CD4-positive, alpha-beta T cell (primary cell): Measurements from ENCODE around the gene ZC3H14. TPM values are rescaled to one million over a fixed set of nuclear protein-coding genes. Genes with fewer than 3 reads are reported as not detected.

Source experiments
- ATAC-seq: fragments of 200-7000 bp; cut with Tn5 transposase; one replicate; pipeline ENCODE4 v1.10.0; 2022; ENCODE audit warnings: mild to moderate bottlenecking; ENCODE audit not compliant: poor library complexity
- CTCF ChIA-PET: fragments of 350-600 bp; sonication (Branson Sonifier 250); formaldehyde crosslinking; loops from one replicate; lab custom pipeline; 2021; ENCODE audit warnings: antibody characterized with exemption, inconsistent platforms; lab: Charles Lee
- POLR2A ChIA-PET: fragments of 350-600 bp; sonication (Branson Sonifier 250); formaldehyde crosslinking; loops from one replicate; lab custom pipeline; 2021; ENCODE audit warnings: antibody characterized with exemption, inconsistent platforms; lab: Charles Lee
- DNase-seq, 14 experiments: peaks; one replicate each; pipeline ENCODE4 v3.0.0-alpha.2; 2013 to 2020; ENCODE audit warnings: mixed read lengths in 2 of 14
- H3K27ac ChIP-seq, 2 donors: one replicate each; pipeline versions ENCODE4 v1.5.1 to v1.7.0; 2013; ENCODE audit warnings: low read length in 2 of 2, low read depth in 1 of 2, mild to moderate bottlenecking in 1 of 2
- H3K27me3 ChIP-seq, 2 experiments: 1 replicate in 1 of 2; 2 replicates in 1 of 2; pipeline versions ENCODE4 v1.6.1 to v1.7.0; 2013; ENCODE audit warnings: low read length in 2 of 2, control low read depth in 1 of 2, mild to moderate bottlenecking in 1 of 2, moderate library complexity in 1 of 2; ENCODE audit not compliant: insufficient read depth in 2 of 2, control insufficient read depth in 1 of 2
- H3K36me3 ChIP-seq: one replicate; pipeline ENCODE4 v1.6.1; 2013; ENCODE audit warnings: low read length, control low read depth; ENCODE audit not compliant: insufficient read depth
- H3K4me1 ChIP-seq: one replicate; pipeline ENCODE4 v1.6.1; 2013; ENCODE audit warnings: low read length, control low read depth; ENCODE audit not compliant: insufficient read depth
- H3K4me3 ChIP-seq: one replicate; pipeline ENCODE4 v1.5.1; 2013; ENCODE audit warnings: mild to moderate bottlenecking, low read length, moderate library complexity
- H3K9me3 ChIP-seq, 2 experiments: 1 replicate in 1 of 2; 2 replicates in 1 of 2; pipeline versions ENCODE4 v1.6.1 to v1.7.0; 2013; ENCODE audit warnings: low read length in 2 of 2, mild to moderate bottlenecking in 2 of 2, control low read depth in 1 of 2, moderate library complexity in 1 of 2; ENCODE audit not compliant: control insufficient read depth in 1 of 2, insufficient read depth in 1 of 2
- H3K27ac Mint-ChIP-seq: one replicate; pipeline ENCODE4 v1.8.0; 2020; ENCODE audit warnings: mixed read lengths
- H3K27me3 Mint-ChIP-seq: one replicate; pipeline ENCODE4 v1.8.0; 2021; ENCODE audit warnings: mixed read lengths
- H3K36me3 Mint-ChIP-seq: one replicate; pipeline ENCODE4 v1.8.0; 2021; ENCODE audit warnings: low read depth, mixed read lengths
- H3K4me1 Mint-ChIP-seq: one replicate; pipeline ENCODE4 v1.8.0; 2021; ENCODE audit warnings: low read depth, mixed read lengths
- H3K4me3 Mint-ChIP-seq: one replicate; pipeline ENCODE4 v1.8.0; 2020; ENCODE audit warnings: mild to moderate bottlenecking, mixed read lengths
- H3K9me3 Mint-ChIP-seq: one replicate; pipeline ENCODE4 v1.8.0; 2020; ENCODE audit warnings: mixed read lengths
- CTCF ChIP-seq: fragments of 200-600 bp; IDR thresholded peaks from one replicate; pipeline ENCODE4 v1.8.0; 2022; ENCODE audit warnings: antibody characterized with exemption, mild to moderate bottlenecking
- intact Hi-C, 2 experiments: fragments of 100-400 bp; cut with DNase I in 1 of 2; cut with micrococcal nuclease in 1 of 2; formaldehyde crosslinking; loops; one replicate each; pipeline versions ENCODE4 v1.15.1 to v1.9.0; 2023 to 2025; cut with DNase I, micrococcal nuclease
- total RNA-seq, 174 experiments: library from RNA in 2 of 174; stranded (reverse) in 2 of 174; gene quantifications; one replicate each; pipeline ENCODE4 v1.2.3 and lab custom pipeline; 2021 to 2026

ZC3H14 gene
- total RNA-seq, 2 experiments from 2014 or later: 36.5 to 40.2 TPM

DNA sequence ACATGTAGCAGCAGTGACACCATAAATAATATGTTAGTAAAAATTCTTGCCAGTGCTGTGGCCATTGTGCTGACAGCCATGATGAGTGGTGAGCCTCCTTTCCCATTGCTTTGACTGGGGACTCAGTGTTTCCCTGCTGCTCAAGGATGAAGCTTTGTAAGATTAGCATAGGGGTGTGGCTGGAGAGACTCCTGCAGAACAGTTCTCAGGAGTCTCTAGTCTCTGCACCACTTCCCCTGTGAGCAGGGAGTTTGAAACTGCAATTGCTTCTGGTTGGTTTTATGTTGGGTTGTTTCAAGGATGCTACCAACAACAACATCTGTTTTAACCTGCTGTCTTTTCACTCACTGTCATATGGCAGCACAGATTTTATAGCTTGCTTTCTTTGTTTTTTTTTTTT lies 41.4 kb downstream of the ZC3H14 start:
- Mint-ChIP-seq H3K4me1 (peaks cover 17% of the 10 kb centered on the region), H3K27me3 (no peaks in the 10 kb centered on the region), H3K4me3 (no peak overlapping the region), H3K27ac (no peak overlapping the region), H3K9me3 (no peaks in the 10 kb centered on the region), H3K36me3 (peaks cover 96% of the 10 kb centered on the region)
- ATAC-seq (no peak), DNase-seq (no peak)
- ChIA-PET CTCF (no interaction called here), POLR2A (no interaction called here)
- TF ChIP-seq CTCF: no peak
- Histone ChIP-seq H3K4me3 (no peak overlapping the region), H3K9me3 (no peaks in the 10 kb centered on the region), H3K27me3 (no peaks in the 10 kb centered on the region), H3K4me1 (peaks cover 13% of the 10 kb centered on the region), H3K36me3 (peaks cover 67% of the 10 kb centered on the region), H3K27ac (no peak overlapping the region)
- intact Hi-C loops: no loop called here

- H3K27ac Mint-ChIP-seq: no peak overlapping the region
- peaks cover 79% of the 10 kb centered on the region for H3K36me3 ChIP-seq
- no peak overlapping the region for H3K4me3 Mint-ChIP-seq
- CTCF ChIA-PET: no interaction called here
- no peaks in the 10 kb centered on the region for H3K27me3 ChIP-seq
- H3K4me1 Mint-ChIP-seq: peaks cover 6% of the 10 kb centered on the region
- no peaks in the 10 kb centered on the region for H3K4me1 ChIP-seq
- H3K27ac ChIP-seq: no peak overlapping the region
- DNase-seq (no peak), ATAC-seq (no peak)
- intact Hi-C loops: no loop called here
- TF ChIP-seq CTCF: no peak
- H3K9me3 ChIP-seq: no peaks in the 10 kb centered on the region
- no peak overlapping the region for H3K4me3 ChIP-seq
- H3K36me3 Mint-ChIP-seq: peaks cover 97% of the 10 kb centered on the region
- no peaks in the 10 kb centered on the region for H3K9me3 Mint-ChIP-seq
- H3K27me3 Mint-ChIP-seq: no peaks in the 10 kb centered on the region
- POLR2A ChIA-PET: no interaction called here
These were observed 42.8 kb downstream of the ZC3H14 start for GRCh38 chr14:88605594-88605993.

- Histone ChIP-seq H3K27me3 (no peaks in the 10 kb centered on the region), H3K36me3 (peaks cover 80% of the 10 kb centered on the region), H3K4me1 (no peaks in the 10 kb centered on the region), H3K4me3 (no peak overlapping the region), H3K27ac (no peak overlapping the region), H3K9me3 (no peaks in the 10 kb centered on the region)
- no peak for DNase-seq
- Mint-ChIP-seq H3K36me3 (peaks cover 95% of the 10 kb centered on the region), H3K4me1 (peaks cover 12% of the 10 kb centered on the region), H3K27me3 (no peaks in the 10 kb centered on the region), H3K27ac (no peak overlapping the region), H3K9me3 (no peaks in the 10 kb centered on the region), H3K4me3 (no peak overlapping the region)
- ChIA-PET POLR2A (no interaction called here), CTCF (no interaction called here)
- no peak for TF ChIP-seq CTCF
- intact Hi-C loops: no loop called here
- ATAC-seq: no peak
These were observed 45.0 kb downstream of the ZC3H14 start for GRCh38 chr14:88607829-88608228.
